Nephron (organoid): Measurements from ENCODE around the gene UGT1A8.

ENCODE experiments used
- H3K27ac Mint-ChIP-seq, 3 experiments: 2 replicates each; pipeline ENCODE4 v1.8.0; 2020; ENCODE audit warnings: mixed read lengths in 3 of 3, mild to moderate bottlenecking in 2 of 3, moderate library complexity in 1 of 3
- H3K27me3 Mint-ChIP-seq: 2 replicates; pipeline ENCODE4 v1.8.0; 2021; ENCODE audit warnings: low read depth, mild to moderate bottlenecking, moderate library complexity, mixed read lengths
- H3K36me3 Mint-ChIP-seq: 2 replicates; pipeline ENCODE4 v1.8.0; 2020; ENCODE audit warnings: low read depth, mixed read lengths
- H3K4me1 Mint-ChIP-seq: 2 replicates; pipeline ENCODE4 v1.8.0; 2020; ENCODE audit warnings: mixed read lengths
- H3K4me3 Mint-ChIP-seq, 3 experiments: 2 replicates each; pipeline ENCODE4 v1.8.0; 2020; ENCODE audit warnings: mild to moderate bottlenecking in 3 of 3, mixed read lengths in 3 of 3, moderate library complexity in 2 of 3
- H3K9me3 Mint-ChIP-seq: 2 replicates; pipeline ENCODE4 v1.8.0; 2020; ENCODE audit warnings: mixed read lengths
- CTCF ChIP-seq, 3 experiments: fragments of 200-600 bp; sonication (generic); IDR thresholded peaks; one replicate each; pipeline ENCODE4 v1.5.0; 2021; ENCODE audit warnings: antibody characterized with exemption in 3 of 3; ENCODE audit not compliant: unreplicated experiment in 3 of 3

UGT1A8 gene

GRCh38 chr2:233758141-233758540 is 140.7 kb downstream of the UGT1A8 start:
- Mint-ChIP-seq H3K36me3 (no peaks in the 10 kb centered on the region), H3K4me1 (no peaks in the 10 kb centered on the region), H3K9me3 (no peaks in the 10 kb centered on the region), H3K27ac (no peak overlapping the region), H3K27me3 (peaks cover 9% of the 10 kb centered on the region), H3K4me3 (no peak overlapping the region)
- TF ChIP-seq CTCF (IDR thresholded peaks at IDR 0.05; ENCODE audit: unreplicated experiment in 3 of 3): no peak

GRCh38 chr2:233758849-233759248 is 141.4 kb downstream of the UGT1A8 start:
- Mint-ChIP-seq H3K27ac (no peak overlapping the region), H3K36me3 (no peaks in the 10 kb centered on the region), H3K4me3 (no peak overlapping the region), H3K9me3 (no peaks in the 10 kb centered on the region), H3K27me3 (peaks cover 9% of the 10 kb centered on the region), H3K4me1 (no peaks in the 10 kb centered on the region)
- TF ChIP-seq CTCF (IDR thresholded peaks at IDR 0.05; ENCODE audit: unreplicated experiment in 3 of 3): no peak

- Mint-ChIP-seq H3K27ac (no peak within 1 kb of the TSS), H3K27me3 (peaks cover 9% of the 10 kb centered on the region), H3K4me1 (no peaks in the 10 kb centered on the region), H3K4me3 (no peak within 1 kb of the TSS), H3K36me3 (no peaks in the 10 kb centered on the region), H3K9me3 (no peaks in the 10 kb centered on the region)
- TF ChIP-seq CTCF (IDR thresholded peaks at IDR 0.05; ENCODE audit: unreplicated experiment in 3 of 3): no peak
Measured at GRCh38 chr2:233760043-233760442, 142.6 kb downstream of the UGT1A8 start, which contains the start of gene UGT1A1. TSS of gene UGT1A1 (plus strand) at chr2:233760270. CDS start at chr2:233760288, 18 bp downstream.

GRCh38 chr2:233761040-233761769 is 143.8 kb downstream of the UGT1A8 start:
- H3K27me3 Mint-ChIP-seq: peaks cover 9% of the 10 kb centered on the region
- H3K4me3 Mint-ChIP-seq: no peak overlapping the region
- H3K36me3 Mint-ChIP-seq: no peaks in the 10 kb centered on the region
- no peak overlapping the region for H3K27ac Mint-ChIP-seq
- H3K4me1 Mint-ChIP-seq: no peaks in the 10 kb centered on the region
- H3K9me3 Mint-ChIP-seq: no peaks in the 10 kb centered on the region
- TF ChIP-seq CTCF (IDR thresholded peaks at IDR 0.05; ENCODE audit: unreplicated experiment in 3 of 3): no peak

GRCh38 chr2:233764264-233764663 is 146.8 kb downstream of the UGT1A8 start:
- Mint-ChIP-seq H3K36me3 (no peaks in the 10 kb centered on the region), H3K9me3 (no peaks in the 10 kb centered on the region), H3K4me3 (no peak overlapping the region), H3K27me3 (peaks cover 5% of the 10 kb centered on the region), H3K27ac (no peak overlapping the region), H3K4me1 (no peaks in the 10 kb centered on the region)
- no peak for TF ChIP-seq CTCF (IDR thresholded peaks at IDR 0.05; ENCODE audit: unreplicated experiment in 3 of 3)

GRCh38 chr2:233764761-233765160 is 147.3 kb downstream of the UGT1A8 start:
- TF ChIP-seq CTCF (IDR thresholded peaks at IDR 0.05; ENCODE audit: unreplicated experiment in 3 of 3): no peak
- Mint-ChIP-seq H3K9me3 (no peaks in the 10 kb centered on the region), H3K36me3 (no peaks in the 10 kb centered on the region), H3K4me3 (no peak overlapping the region), H3K4me1 (no peaks in the 10 kb centered on the region), H3K27ac (no peak overlapping the region), H3K27me3 (peaks cover 5% of the 10 kb centered on the region)
